ENCODE data around the gene RGL3. TPM values are rescaled to one million over a fixed set of nuclear protein-coding genes. Genes with fewer than 3 reads are reported as not detected.

Gene RGL3
- total RNA-seq, 2 donors from 2014 or later: 5.1 to 8.6 TPM

GRCh38 chr19:11423164-11423790 is 4.2 kb upstream of the RGL3 start:
- H3K4me3 ChIP-seq: no peak overlapping the region
- DNase-seq (ENCODE audit: low spot score): no peak
- no peak overlapping the region for H3K27ac ChIP-seq
- no peaks in the 10 kb centered on the region for H3K27me3 ChIP-seq (replicated peaks; ENCODE audit: insufficient read depth)
- H3K4me1 ChIP-seq (replicated peaks): no peaks in the 10 kb centered on the region
- H3K9me3 ChIP-seq: no peaks in the 10 kb centered on the region
- H3K36me3 ChIP-seq: no peaks in the 10 kb centered on the region
- WGBS: 61% methylated on average over 27 of the region's 27 CpGs
- no peak for TF ChIP-seq CTCF (IDR thresholded peaks at IDR 0.05)
- no peak for TF ChIP-seq POLR2A (IDR thresholded peaks at IDR 0.05)
- no peak for TF ChIP-seq POLR2AphosphoS5 (IDR thresholded peaks at IDR 0.05)
- intact Hi-C loops (cut with DNase I): no loop called here

- intact Hi-C loops (cut with DNase I): no loop called here
- H3K27ac ChIP-seq: peak overlapping the region in 1 of 2 donors; percentile 49
- 22% methylated on average over 53 of the region's 56 CpGs for WGBS
Observed at GRCh38 chr19:11422163-11423065, 3.3 kb upstream of the RGL3 start.

GRCh38 chr19:11421371-11422098 is 2.4 kb upstream of the RGL3 start:
- intact Hi-C loops (cut with DNase I): no loop called here

More at GRCh38 chr19:11422163-11423065, 3.3 kb upstream of the RGL3 start:
- Histone ChIP-seq H3K36me3 (no peaks in the 10 kb centered on the region), H3K9me3 (no peaks in the 10 kb centered on the region), H3K27me3 (replicated peaks; ENCODE audit: insufficient read depth) (no peaks in the 10 kb centered on the region), H3K4me3 (no peak overlapping the region), H3K4me1 (replicated peaks) (no peaks in the 10 kb centered on the region)
- peak; percentile 30 for TF ChIP-seq POLR2AphosphoS5 (IDR thresholded peaks at IDR 0.05)
- no peak for TF ChIP-seq POLR2A (IDR thresholded peaks at IDR 0.05)
- DNase-seq (ENCODE audit: low spot score): peak; percentile 68

GRCh38 chr19:11420429-11421370 is 1.6 kb upstream of the RGL3 start:
- DNase-seq (ENCODE audit: low spot score): no peak
- 13% methylated on average over 46 of the region's 46 CpGs for WGBS
- H3K36me3 ChIP-seq: no peaks in the 10 kb centered on the region
- peak overlapping the region; percentile 4 to 17 for H3K4me3 ChIP-seq
- H3K9me3 ChIP-seq: no peaks in the 10 kb centered on the region
- TF ChIP-seq CTCF (IDR thresholded peaks at IDR 0.05): no peak
- H3K4me1 ChIP-seq (replicated peaks): no peaks in the 10 kb centered on the region
- no peak overlapping the region for H3K27ac ChIP-seq
- H3K27me3 ChIP-seq (replicated peaks; ENCODE audit: insufficient read depth): no peaks in the 10 kb centered on the region
- intact Hi-C loops (cut with DNase I): no loop called here

More at GRCh38 chr19:11421371-11422098, 2.4 kb upstream of the RGL3 start:
- DNase-seq (ENCODE audit: low spot score): no peak
- H3K9me3 ChIP-seq: no peaks in the 10 kb centered on the region
- TF ChIP-seq CTCF (IDR thresholded peaks at IDR 0.05) (no peak), POLR2AphosphoS5 (IDR thresholded peaks at IDR 0.05) (no peak), POLR2A (IDR thresholded peaks at IDR 0.05) (no peak)
- H3K4me3 ChIP-seq: no peak overlapping the region
- no peaks in the 10 kb centered on the region for H3K4me1 ChIP-seq (replicated peaks)
- no peaks in the 10 kb centered on the region for H3K27me3 ChIP-seq (replicated peaks; ENCODE audit: insufficient read depth)
- H3K27ac ChIP-seq: no peak overlapping the region
- no peaks in the 10 kb centered on the region for H3K36me3 ChIP-seq
- 40% methylated on average over 35 of the region's 36 CpGs for WGBS

Data from prostate gland (tissue), 2 donors.